ENCODE measurements around the gene HDGF.

DNA sequence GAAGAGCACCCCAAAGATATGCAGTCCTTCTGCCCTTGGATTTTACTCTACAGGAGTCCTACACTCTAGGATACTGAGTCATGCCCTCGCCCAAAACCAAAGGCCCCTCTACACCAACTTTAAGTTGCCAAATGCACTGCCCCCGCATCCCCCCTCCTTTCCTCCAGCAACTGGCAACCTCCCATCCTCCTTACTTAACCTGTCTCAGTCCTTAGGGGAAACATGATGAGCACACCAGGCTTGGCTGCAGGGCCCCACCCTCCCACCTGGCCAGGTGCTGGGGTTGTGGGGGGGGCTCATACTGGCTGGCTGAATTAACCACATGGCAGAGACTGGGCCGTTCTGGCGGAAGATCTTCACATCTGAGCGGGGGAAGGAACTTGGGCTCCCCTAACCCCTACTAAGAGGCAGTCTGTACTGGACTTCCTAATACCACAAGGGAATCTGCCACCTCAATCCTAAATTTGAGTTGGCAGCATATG is 1.2 kb downstream of the HDGF start:
- TF ChIP-seq CTCF (conservative IDR thresholded peaks at IDR 0.05; ENCODE audit: low read depth in 2 of 2) (no peak), EZH2phosphoT487 (IDR thresholded peaks at IDR 0.05; ENCODE audit: unreplicated experiment) (no peak), EZH2 (IDR thresholded peaks at IDR 0.05; ENCODE audit: low read depth, unreplicated experiment) (no peak), REST (IDR thresholded peaks at IDR 0.05; ENCODE audit: unreplicated experiment) (no peak), JUNB (IDR thresholded peaks at IDR 0.05; ENCODE audit: unreplicated experiment) (no peak), CREB1 (CRISPR knock-in tag; IDR thresholded peaks at IDR 0.05; ENCODE audit: low read depth) (no peak)

Data from GM23338 (cell line).